GM23338 (cell line): ENCODE data around the gene TMEM116. TPM values are rescaled to one million over a fixed set of nuclear protein-coding genes. Genes with fewer than 3 reads are reported as not detected.

ENCODE experiments used
- ATAC-seq: fragments of 200-7000 bp; cut with Tn5 transposase; 3 replicates; pipeline ENCODE4 v1.9.1; 2020
- DNase-seq: peaks from one replicate; pipeline ENCODE4 v3.0.0-alpha.2; 2015; ENCODE audit warnings: low spot score
- H2AFZ ChIP-seq: fragments of 200-600 bp; sonication (generic); 2 replicates; pipeline ENCODE4 v1.8.0; 2016; ENCODE audit warnings: antibody characterized with exemption, mild to moderate bottlenecking, moderate library complexity
- H3F3A ChIP-seq: fragments of 200-600 bp; sonication (generic); replicated peaks from 2 replicates; pipeline ENCODE4 v1.8.0; 2017; ENCODE audit warnings: antibody characterized with exemption, mixed run types, low read depth
- H3K27ac ChIP-seq: fragments of 200-600 bp; sonication (generic); 2 replicates; pipeline ENCODE4 v1.6.1; 2016; ENCODE audit warnings: low read depth
- H3K27me3 ChIP-seq: fragments of 200-600 bp; sonication (generic); 2 replicates; pipeline ENCODE4 v1.8.0; 2016; ENCODE audit warnings: mild to moderate bottlenecking, mixed run types, moderate library complexity; ENCODE audit not compliant: insufficient read depth
- H3K36me3 ChIP-seq: fragments of 200-600 bp; sonication (generic); 2 replicates; pipeline ENCODE4 v1.8.0; 2016; ENCODE audit warnings: mild to moderate bottlenecking; ENCODE audit not compliant: insufficient read depth
- H3K4me1 ChIP-seq: fragments of 200-600 bp; sonication (generic); 2 replicates; pipeline ENCODE4 v1.8.0; 2016; ENCODE audit warnings: mild to moderate bottlenecking, moderate library complexity; ENCODE audit not compliant: insufficient read depth
- H3K4me2 ChIP-seq: fragments of 200-600 bp; sonication (generic); 2 replicates; pipeline ENCODE4 v1.7.1; 2017; ENCODE audit warnings: mixed run types
- H3K4me3 ChIP-seq: fragments of 200-600 bp; sonication (generic); 2 replicates; pipeline ENCODE4 v1.6.1; 2016; ENCODE audit warnings: mixed run types
- H3K79me2 ChIP-seq: fragments of 200-600 bp; sonication (generic); replicated peaks from 2 replicates; pipeline ENCODE4 v1.8.0; 2017; ENCODE audit warnings: mild to moderate bottlenecking; ENCODE audit not compliant: insufficient read depth
- H3K9me2 ChIP-seq: fragments of 200-600 bp; sonication (generic); 2 replicates; pipeline ENCODE4 v1.8.0; 2017; ENCODE audit not compliant: insufficient read depth
- H4K20me1 ChIP-seq: fragments of 200-600 bp; sonication (generic); replicated peaks from 2 replicates; pipeline ENCODE4 v1.8.0; 2017; ENCODE audit warnings: mild to moderate bottlenecking; ENCODE audit not compliant: insufficient read depth
- H3K27ac Mint-ChIP-seq: 2 replicates; pipeline ENCODE4 v1.8.0; 2020; ENCODE audit warnings: inconsistent platforms, mild to moderate bottlenecking, moderate library complexity, mixed read lengths
- H3K27me3 Mint-ChIP-seq: 3 replicates; pipeline ENCODE4 v1.8.0; 2022; ENCODE audit warnings: low read depth, mild to moderate bottlenecking, moderate library complexity, mixed read lengths, inconsistent platforms; ENCODE audit not compliant: insufficient read depth, poor library complexity
- H3K36me3 Mint-ChIP-seq: 3 replicates; pipeline ENCODE4 v1.8.0; 2021; ENCODE audit warnings: low read depth, mild to moderate bottlenecking, inconsistent platforms, moderate library complexity, mixed read lengths
- H3K4me1 Mint-ChIP-seq: 3 replicates; pipeline ENCODE4 v1.8.0; 2020; ENCODE audit warnings: mild to moderate bottlenecking, inconsistent platforms, mixed read lengths
- H3K4me3 Mint-ChIP-seq: 3 replicates; pipeline ENCODE4 v1.8.0; 2021; ENCODE audit warnings: moderate library complexity, mild to moderate bottlenecking, inconsistent platforms, mixed read lengths
- H3K9me3 Mint-ChIP-seq: 3 replicates; pipeline ENCODE4 v1.8.0; 2020; ENCODE audit warnings: moderate library complexity, mild to moderate bottlenecking, inconsistent platforms, mixed read lengths
- CREB1 ChIP-seq: fragments of 250-450 bp; sonication (Bioruptor Pico); IDR thresholded peaks from 2 replicates; pipeline ENCODE4 v1.5.0; 2020; ENCODE audit warnings: low read depth, mild to moderate bottlenecking, moderate library complexity
- EZH2 ChIP-seq: fragments of 200-600 bp; sonication (generic); IDR thresholded peaks from one replicate; pipeline ENCODE4 v1.8.0; 2017; ENCODE audit warnings: antibody characterized with exemption, mild to moderate bottlenecking, low read depth; ENCODE audit not compliant: unreplicated experiment
- EZH2phosphoT487 ChIP-seq: fragments of 200-600 bp; sonication (generic); IDR thresholded peaks from one replicate; pipeline ENCODE4 v1.8.1; 2018; ENCODE audit warnings: antibody characterized with exemption; ENCODE audit not compliant: unreplicated experiment
- JUNB ChIP-seq: IDR thresholded peaks from one replicate; pipeline ENCODE4 v1.6.1; 2016; ENCODE audit warnings: antibody characterized with exemption; ENCODE audit not compliant: unreplicated experiment
- STAT1 ChIP-seq: IDR thresholded peaks from one replicate; pipeline ENCODE4 v1.6.1; 2016; ENCODE audit warnings: antibody characterized with exemption; ENCODE audit not compliant: unreplicated experiment
- ZNF114 ChIP-seq: fragments of 250-450 bp; sonication (Bioruptor Pico); IDR thresholded peaks from 2 replicates; pipeline ENCODE4 v1.5.0; 2020; ENCODE audit warnings: mild to moderate bottlenecking, moderate library complexity
- ZNF331 ChIP-seq: fragments of 250-450 bp; sonication (Bioruptor Pico); IDR thresholded peaks from 2 replicates; pipeline ENCODE4 v1.5.0; 2020; ENCODE audit warnings: low read depth, mild to moderate bottlenecking, moderate library complexity
- polyA plus RNA-seq: library from polyadenylated mRNA; unstranded; fragments of >200 nt; fragmentation: Nextera tagmentation; extraction: Ambion mirVana; gene quantifications from 2 replicates; pipeline ENCODE4 v1.2.1, GENCODE V29; 2016
- total RNA-seq: library from RNA; depleted of rRNA; stranded (reverse); fragments of >200 nt; shearing (Covaris generic); gene quantifications from 2 replicates; pipeline ENCODE4 v1.2.3, GENCODE V29; 2014
- TF ChIP-seq, protein P1 (sequence below): IDR thresholded peaks from 2 replicates; pipeline ENCODE4 v1.6.1; 2016; ENCODE audit warnings: antibody characterized with exemption
- TF ChIP-seq, protein P2 (sequence below), 2 experiments: fragments of 200-600 bp in 1 of 2; sonication (generic) in 1 of 2; conservative IDR thresholded peaks; 2 replicates each; pipeline versions ENCODE4 v1.5.1 to v1.6.1; 2016 to 2017; ENCODE audit warnings: antibody characterized with exemption in 2 of 2, low read depth in 2 of 2, mild to moderate bottlenecking in 2 of 2, moderate library complexity in 1 of 2
- TF ChIP-seq, protein P3 (sequence below): IDR thresholded peaks from one replicate; pipeline ENCODE4 v1.6.1; 2018; ENCODE audit warnings: antibody characterized with exemption; ENCODE audit not compliant: unreplicated experiment

TMEM116 gene
- total and polyA plus RNA-seq, 2 experiments from 2014 or later: 8.0 to 10.4 TPM

DNA sequence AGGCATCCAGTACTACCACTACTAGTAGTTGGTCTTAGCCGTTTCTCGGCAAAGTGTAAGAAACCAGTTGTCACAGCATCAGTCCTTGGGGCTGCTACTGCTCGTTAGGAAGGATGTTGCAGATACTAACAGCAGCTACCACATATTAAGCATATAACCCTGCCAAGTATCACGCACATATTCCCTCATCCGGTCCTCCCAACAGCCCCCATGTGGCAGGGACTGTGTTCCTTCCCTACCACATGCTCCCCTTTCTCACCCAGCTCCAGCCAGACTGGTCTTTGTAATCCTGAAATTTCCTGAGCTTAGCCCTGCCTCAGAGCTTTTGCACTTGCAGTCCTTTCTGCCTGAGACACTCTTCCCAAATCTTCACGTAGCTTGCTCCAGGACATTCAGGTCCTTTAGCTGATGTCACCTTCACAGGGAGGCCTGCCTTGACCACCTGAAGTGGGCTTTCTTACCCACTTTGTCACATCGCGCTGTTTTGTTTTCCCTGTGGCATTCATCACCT, 8.0 kb upstream of the TMEM116 start:
- Mint-ChIP-seq H3K4me1 (peaks cover 11% of the 10 kb centered on the region), H3K27ac (no peak overlapping the region), H3K4me3 (no peak overlapping the region), H3K9me3 (0 out of 3 replicates have a peak, but pooled peaks cover 2% of the 10 kb centered on the region), H3K36me3 (peaks cover 72% of the 10 kb centered on the region), H3K27me3 (peaks cover 1% of the 10 kb centered on the region)
- Histone ChIP-seq H3K4me2 (no peak overlapping the region), H3F3A (peaks cover 28% of the 10 kb centered on the region), H3K4me1 (no peaks in the 10 kb centered on the region), H3K27ac (no peak overlapping the region), H3K79me2 (peaks cover 61% of the 10 kb centered on the region), H3K36me3 (peaks cover 30% of the 10 kb centered on the region), H3K9me2 (no peaks in the 10 kb centered on the region), H4K20me1 (peaks cover 68% of the 10 kb centered on the region), H3K27me3 (no peaks in the 10 kb centered on the region), H2AFZ (no peak overlapping the region), H3K4me3 (no peak overlapping the region)
- ATAC-seq: no peak
- TF ChIP-seq, protein P1, sequence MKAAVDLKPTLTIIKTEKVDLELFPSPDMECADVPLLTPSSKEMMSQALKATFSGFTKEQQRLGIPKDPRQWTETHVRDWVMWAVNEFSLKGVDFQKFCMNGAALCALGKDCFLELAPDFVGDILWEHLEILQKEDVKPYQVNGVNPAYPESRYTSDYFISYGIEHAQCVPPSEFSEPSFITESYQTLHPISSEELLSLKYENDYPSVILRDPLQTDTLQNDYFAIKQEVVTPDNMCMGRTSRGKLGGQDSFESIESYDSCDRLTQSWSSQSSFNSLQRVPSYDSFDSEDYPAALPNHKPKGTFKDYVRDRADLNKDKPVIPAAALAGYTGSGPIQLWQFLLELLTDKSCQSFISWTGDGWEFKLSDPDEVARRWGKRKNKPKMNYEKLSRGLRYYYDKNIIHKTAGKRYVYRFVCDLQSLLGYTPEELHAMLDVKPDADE: no peak
- TF ChIP-seq ZNF331 (no peak), STAT1 (no peak)
- DNase-seq: no peak

DNA sequence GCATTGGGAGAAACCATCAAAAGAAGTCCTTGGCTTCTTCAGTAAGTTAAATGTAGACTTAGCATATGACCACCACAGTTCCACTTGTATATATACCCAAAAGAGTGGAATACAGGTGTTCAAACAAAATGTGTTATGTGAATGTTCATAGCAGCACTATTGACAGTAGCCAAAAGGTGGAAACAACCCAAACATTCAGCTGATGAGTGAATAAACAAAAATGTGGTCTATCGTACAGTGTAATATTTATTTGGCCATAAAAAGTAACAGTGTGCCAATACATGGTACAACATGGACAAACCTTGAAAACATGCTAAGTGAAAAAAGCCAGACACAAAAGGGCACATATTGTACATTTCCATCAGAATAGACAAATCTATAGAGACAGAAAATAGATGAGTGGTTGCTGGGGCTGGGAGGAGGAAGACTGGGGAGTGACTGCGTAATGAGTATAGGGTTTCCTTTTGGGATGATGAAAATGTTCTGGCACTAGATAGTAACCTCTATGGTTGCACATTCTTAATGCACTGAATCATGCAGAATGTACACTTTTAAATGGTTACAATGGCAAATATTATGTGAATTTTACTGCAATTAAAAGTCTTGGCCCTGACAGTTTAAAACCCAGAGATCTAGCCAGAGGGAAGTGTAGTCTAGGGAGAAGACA, 5.7 kb upstream of the TMEM116 start:
- H3K27ac ChIP-seq: peak overlapping the region; percentile 26; the same call in 1 of the 2 replicates
- no peaks in the 10 kb centered on the region for H3K27me3 ChIP-seq
- H3K4me1 Mint-ChIP-seq: peaks cover 13% of the 10 kb centered on the region
- H2AFZ ChIP-seq: no peak overlapping the region
- H3K4me2 ChIP-seq: no peak overlapping the region
- ATAC-seq: no peak
- peaks cover 39% of the 10 kb centered on the region for H3K36me3 ChIP-seq
- no peak overlapping the region for H3K4me3 Mint-ChIP-seq
- H3K79me2 ChIP-seq: peaks cover 82% of the 10 kb centered on the region
- H3K4me1 ChIP-seq: peaks cover 7% of the 10 kb centered on the region; the same call in 1 of the 2 replicates
- H3F3A ChIP-seq: peaks cover 24% of the 10 kb centered on the region
- H3K4me3 ChIP-seq: no peak overlapping the region
- DNase-seq: no peak
- H3K9me3 Mint-ChIP-seq: peaks cover 7% of the 10 kb centered on the region
- peaks cover 82% of the 10 kb centered on the region for H3K36me3 Mint-ChIP-seq
- peaks cover 72% of the 10 kb centered on the region for H4K20me1 ChIP-seq
- H3K27me3 Mint-ChIP-seq: peaks cover 3% of the 10 kb centered on the region
- H3K9me2 ChIP-seq: 0 out of 2 replicates have a peak, but pooled peaks cover 5% of the 10 kb centered on the region
- no peak overlapping the region for H3K27ac Mint-ChIP-seq
- no peak for TF ChIP-seq CREB1 (CRISPR knock-in tag)
- TF ChIP-seq JUNB: no peak
- TF ChIP-seq STAT1: no peak
- no peak for TF ChIP-seq ZNF114 (CRISPR knock-in tag)
- no peak for TF ChIP-seq EZH2phosphoT487
- TF ChIP-seq, protein P2, sequence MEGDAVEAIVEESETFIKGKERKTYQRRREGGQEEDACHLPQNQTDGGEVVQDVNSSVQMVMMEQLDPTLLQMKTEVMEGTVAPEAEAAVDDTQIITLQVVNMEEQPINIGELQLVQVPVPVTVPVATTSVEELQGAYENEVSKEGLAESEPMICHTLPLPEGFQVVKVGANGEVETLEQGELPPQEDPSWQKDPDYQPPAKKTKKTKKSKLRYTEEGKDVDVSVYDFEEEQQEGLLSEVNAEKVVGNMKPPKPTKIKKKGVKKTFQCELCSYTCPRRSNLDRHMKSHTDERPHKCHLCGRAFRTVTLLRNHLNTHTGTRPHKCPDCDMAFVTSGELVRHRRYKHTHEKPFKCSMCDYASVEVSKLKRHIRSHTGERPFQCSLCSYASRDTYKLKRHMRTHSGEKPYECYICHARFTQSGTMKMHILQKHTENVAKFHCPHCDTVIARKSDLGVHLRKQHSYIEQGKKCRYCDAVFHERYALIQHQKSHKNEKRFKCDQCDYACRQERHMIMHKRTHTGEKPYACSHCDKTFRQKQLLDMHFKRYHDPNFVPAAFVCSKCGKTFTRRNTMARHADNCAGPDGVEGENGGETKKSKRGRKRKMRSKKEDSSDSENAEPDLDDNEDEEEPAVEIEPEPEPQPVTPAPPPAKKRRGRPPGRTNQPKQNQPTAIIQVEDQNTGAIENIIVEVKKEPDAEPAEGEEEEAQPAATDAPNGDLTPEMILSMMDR (conservative IDR thresholded peaks at IDR 0.05; ENCODE audit: low read depth in 2 of 2): no peak
- no peak for TF ChIP-seq EZH2
- TF ChIP-seq, protein P3, sequence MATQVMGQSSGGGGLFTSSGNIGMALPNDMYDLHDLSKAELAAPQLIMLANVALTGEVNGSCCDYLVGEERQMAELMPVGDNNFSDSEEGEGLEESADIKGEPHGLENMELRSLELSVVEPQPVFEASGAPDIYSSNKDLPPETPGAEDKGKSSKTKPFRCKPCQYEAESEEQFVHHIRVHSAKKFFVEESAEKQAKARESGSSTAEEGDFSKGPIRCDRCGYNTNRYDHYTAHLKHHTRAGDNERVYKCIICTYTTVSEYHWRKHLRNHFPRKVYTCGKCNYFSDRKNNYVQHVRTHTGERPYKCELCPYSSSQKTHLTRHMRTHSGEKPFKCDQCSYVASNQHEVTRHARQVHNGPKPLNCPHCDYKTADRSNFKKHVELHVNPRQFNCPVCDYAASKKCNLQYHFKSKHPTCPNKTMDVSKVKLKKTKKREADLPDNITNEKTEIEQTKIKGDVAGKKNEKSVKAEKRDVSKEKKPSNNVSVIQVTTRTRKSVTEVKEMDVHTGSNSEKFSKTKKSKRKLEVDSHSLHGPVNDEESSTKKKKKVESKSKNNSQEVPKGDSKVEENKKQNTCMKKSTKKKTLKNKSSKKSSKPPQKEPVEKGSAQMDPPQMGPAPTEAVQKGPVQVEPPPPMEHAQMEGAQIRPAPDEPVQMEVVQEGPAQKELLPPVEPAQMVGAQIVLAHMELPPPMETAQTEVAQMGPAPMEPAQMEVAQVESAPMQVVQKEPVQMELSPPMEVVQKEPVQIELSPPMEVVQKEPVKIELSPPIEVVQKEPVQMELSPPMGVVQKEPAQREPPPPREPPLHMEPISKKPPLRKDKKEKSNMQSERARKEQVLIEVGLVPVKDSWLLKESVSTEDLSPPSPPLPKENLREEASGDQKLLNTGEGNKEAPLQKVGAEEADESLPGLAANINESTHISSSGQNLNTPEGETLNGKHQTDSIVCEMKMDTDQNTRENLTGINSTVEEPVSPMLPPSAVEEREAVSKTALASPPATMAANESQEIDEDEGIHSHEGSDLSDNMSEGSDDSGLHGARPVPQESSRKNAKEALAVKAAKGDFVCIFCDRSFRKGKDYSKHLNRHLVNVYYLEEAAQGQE: no peak
